K562 (cell line): Measurements from ENCODE around the gene PITPNM3. TPM values are rescaled to one million over a fixed set of nuclear protein-coding genes. Genes with fewer than 3 reads are reported as not detected.

ENCODE experiments used
- ATAC-seq: fragments of 200-7000 bp; cut with Tn5 transposase; 3 replicates; pipeline ENCODE4 v1.9.1; 2020; ENCODE audit warnings: moderate library complexity
- BruUV-seq: library from RNA; stranded (reverse); fragments of 400-500 nt; replicated peaks from 2 replicates; lab custom pipeline; 2021; lab: Mats Ljungman, UMichigan
- CTCF ChIA-PET: fragments of 300-600 bp; formaldehyde crosslinking; extraction: SDS; loops from one replicate; lab custom pipeline; 2021; ENCODE audit warnings: low intra/inter-chr PET ratio; lab: Yijun Ruan, JAX
- POLR2A ChIA-PET: fragments of 300-600, 350-650 bp; sonication (Branson Sonifier 250); formaldehyde crosslinking; extraction: SDS; loops from one replicate; lab custom pipeline; 2021; ENCODE audit warnings: antibody characterized with exemption, inconsistent platforms; lab: Yijun Ruan, JAX
- DNase-seq, 4 experiments: peaks; one replicate each; pipeline versions ENCODE4 v3.0.0 to v3.0.0-alpha.2; 2011 to 2018; ENCODE audit warnings: low spot score in 3 of 4, mixed read lengths in 3 of 4; ENCODE audit errors: extremely low read depth in 1 of 4
- FAIRE-seq: peaks from 2 replicates; lab custom pipeline; 2011; peaks lifted over from hg19 to GRCh38; lab: Jason Lieb, UNC
- H2AFZ ChIP-seq: 2 replicates; pipeline ENCODE4 v1.6.0; 2011; ENCODE audit warnings: low read depth, low read length, control low read depth, inconsistent platforms
- H3K27ac ChIP-seq: fragments of 200-600 bp; 3 replicates; pipeline ENCODE4 v1.8.0; 2011; ENCODE audit warnings: low read depth, mild to moderate bottlenecking, control low read depth, inconsistent platforms, low read length, moderate library complexity, mixed read lengths; ENCODE audit errors: extremely low read depth
- H3K27me3 ChIP-seq, 2 experiments: fragments of 300-600 bp in 1 of 2; 2 replicates in 1 of 2; 3 replicates in 1 of 2; pipeline versions ENCODE4 v1.6.0 to v1.8.0; 2011; ENCODE audit warnings: inconsistent platforms in 2 of 2, low read length in 2 of 2, mild to moderate bottlenecking in 1 of 2, mixed read lengths in 1 of 2, moderate library complexity in 1 of 2; ENCODE audit not compliant: control insufficient read depth in 2 of 2, insufficient read depth in 2 of 2
- H3K36me3 ChIP-seq: fragments of 300-600 bp; 3 replicates; pipeline ENCODE4 v1.8.0; 2011; ENCODE audit warnings: mild to moderate bottlenecking, low read length, inconsistent platforms; ENCODE audit not compliant: control insufficient read depth, insufficient read depth
- H3K4me1 ChIP-seq, 2 experiments: fragments of 200-600 bp in 1 of 2; replicated peaks in 1 of 2; 2 replicates in 1 of 2; 3 replicates in 1 of 2; pipeline versions ENCODE4 v1.5.1 to v1.8.0; 2011; ENCODE audit warnings: inconsistent platforms in 2 of 2, low read length in 2 of 2, mild to moderate bottlenecking in 1 of 2, mixed read lengths in 1 of 2, moderate library complexity in 1 of 2; ENCODE audit not compliant: control insufficient read depth in 2 of 2, insufficient read depth in 2 of 2
- H3K4me2 ChIP-seq: 2 replicates; pipeline ENCODE4 v1.6.1; 2011; ENCODE audit warnings: low read length, control low read depth, inconsistent platforms, mixed read lengths; ENCODE audit not compliant: insufficient read depth
- H3K4me3 ChIP-seq: fragments of 200-600 bp; sonication (generic), shearing (Covaris generic); 2 replicates; pipeline ENCODE4 v1.5.1; 2016; ENCODE audit warnings: control low read depth, inconsistent platforms
- H3K79me2 ChIP-seq: fragments of 200-600 bp; 3 replicates; pipeline ENCODE4 v1.8.0; 2011; ENCODE audit warnings: low read length, inconsistent platforms; ENCODE audit not compliant: control insufficient read depth, insufficient read depth
- H3K9ac ChIP-seq, 2 experiments: 2 replicates each; pipeline versions ENCODE4 v1.6.0 to v1.6.1; 2011; ENCODE audit warnings: low read depth in 2 of 2, low read length in 2 of 2, control low read depth in 1 of 2, inconsistent platforms in 1 of 2, mild to moderate bottlenecking in 1 of 2, mixed read lengths in 1 of 2; ENCODE audit not compliant: insufficient read depth in 1 of 2
- H3K9me1 ChIP-seq: one replicate; pipeline ENCODE4 v1.6.0; 2011; ENCODE audit warnings: inconsistent platforms, mild to moderate bottlenecking, low read length, moderate library complexity; ENCODE audit not compliant: control insufficient read depth, insufficient read depth
- H3K9me3 ChIP-seq: replicated peaks from 2 replicates; pipeline ENCODE4 v1.5.1; 2011; ENCODE audit warnings: low read depth, low read length, inconsistent platforms; ENCODE audit not compliant: control insufficient read depth, insufficient read depth
- H4K20me1 ChIP-seq: replicated peaks from 2 replicates; pipeline ENCODE4 v1.6.1; 2011; ENCODE audit warnings: low read length, inconsistent platforms, mixed read lengths; ENCODE audit not compliant: control insufficient read depth, insufficient read depth
- CAMTA2 ChIP-seq: fragments of 250-450 bp; sonication (Bioruptor Pico); conservative IDR thresholded peaks from 2 replicates; pipeline ENCODE4 v1.5.1; 2022
- CBX2 ChIP-seq: fragments of 200-600 bp; sonication (generic); IDR thresholded peaks from one replicate; pipeline ENCODE4 v1.6.1; 2012; ENCODE audit warnings: mild to moderate bottlenecking, low read length, inconsistent platforms; ENCODE audit not compliant: insufficient read depth, poor library complexity, severe bottlenecking
- DPF2 ChIP-seq: fragments of 450-650 bp; IDR thresholded peaks from 2 replicates; pipeline ENCODE4 v1.6.1; 2016
- GATAD2A ChIP-seq: fragments of 450-650 bp; IDR thresholded peaks from 2 replicates; pipeline ENCODE4 v1.6.1; 2017
- ILF3 ChIP-seq: fragments of 450-650 bp; IDR thresholded peaks from 2 replicates; pipeline ENCODE4 v1.6.1; 2018; ENCODE audit warnings: antibody characterized with exemption, mild to moderate bottlenecking, moderate library complexity, borderline replicate concordance
- YY1 ChIP-seq, 3 experiments: IDR thresholded peaks; 2 replicates each; pipeline ENCODE4 v1.6.1; 2011; ENCODE audit warnings: low read length in 2 of 3, mild to moderate bottlenecking in 2 of 3, moderate library complexity in 2 of 3, borderline replicate concordance in 1 of 3, control low read depth in 1 of 3, low read depth in 1 of 3; ENCODE audit not compliant: insufficient read depth in 3 of 3, insufficient replicate concordance in 2 of 3, control insufficient read depth in 1 of 3, insufficient read length in 1 of 3; ENCODE audit errors: extremely low read depth in 1 of 3
- ZFPM2 ChIP-seq: fragments of 250-450 bp; sonication (Bioruptor Pico); IDR thresholded peaks from 2 replicates; pipeline ENCODE4 v1.5.1; 2022; ENCODE audit warnings: mild to moderate bottlenecking
- ZNF586 ChIP-seq: fragments of 450-650 bp; formaldehyde crosslinking; conservative IDR thresholded peaks from 2 replicates; pipeline ENCODE4 v1.4.0; 2020; ENCODE audit warnings: mild to moderate bottlenecking, moderate library complexity
- ZNF764 ChIP-seq: fragments of 250-450 bp; sonication (Bioruptor Pico); IDR thresholded peaks from 2 replicates; pipeline ENCODE4 v1.4.0; 2020; ENCODE audit warnings: low read depth, mild to moderate bottlenecking, moderate library complexity
- WGBS: fragments of 100-300 bp; shearing (Covaris generic); methylation state at CpG from one replicate; pipeline ENCODE4 v1.1.6; 2016; ENCODE audit warnings: low coverage, mixed read lengths; ENCODE audit not compliant: insufficient coverage; ENCODE audit errors: missing lambda C conversion rate; 5-methylcytosine and 5-hydroxymethylcytosine counted together
- in situ Hi-C: fragments of 300-500 bp; cut with MboI; formaldehyde crosslinking; loops from 4 replicates; pipeline ENCODE4 v1.15.0; 2018; ENCODE audit warnings: inconsistent platforms, mixed read lengths
- intact Hi-C: fragments of 100-400 bp; cut with micrococcal nuclease; formaldehyde crosslinking; loops from 2 replicates; pipeline ENCODE4 v1.14.2; 2022
- polyA plus RNA-seq, 8 experiments: library from polyadenylated mRNA; depleted of rRNA in 4 of 8; stranded (reverse) in 5 of 8; unstranded in 3 of 8; fragments of >200 nt; fragmentation: Nextera tagmentation in 2 of 8; fragmentation: Illumina TruSeq in 1 of 8; extraction: Ambion mirVana in 2 of 8; extraction: Trizol in 1 of 8; gene quantifications; 2 replicates each; pipeline versions ENCODE4 v1.2.1 to v1.2.3, GENCODE V29; 2011 to 2014; ENCODE audit warnings: inconsistent platforms in 1 of 8, missing spikeins in 1 of 8
- total RNA-seq, 7 experiments: library from RNA; depleted of rRNA in 6 of 7; stranded (reverse); fragments of >200 nt in 6 of 7; fragmentation: Illumina TruSeq in 2 of 7; extraction: Trizol in 2 of 7; gene quantifications; 2 replicates each; pipeline versions ENCODE4 v1.2.1 to v1.2.3, GENCODE V29; 2011 to 2021; ENCODE audit warnings: low replicate concordance in 1 of 7
- TF ChIP-seq, protein P1 (sequence below): sonication (generic); formaldehyde crosslinking; IDR thresholded peaks from 2 replicates; pipeline ENCODE4 v1.8.1; 2023; ENCODE audit warnings: missing genetic modification reagents, mild to moderate bottlenecking, borderline replicate concordance
- TF ChIP-seq, protein P2 (sequence below): fragments of 250-450 bp; sonication (Bioruptor Pico); IDR thresholded peaks from 2 replicates; pipeline ENCODE4 v1.8.0; 2022; ENCODE audit warnings: inconsistent platforms
- TF ChIP-seq, protein P3 (sequence below): fragments of 250-450 bp; sonication (Bioruptor Pico); IDR thresholded peaks from 2 replicates; pipeline ENCODE4 v1.5.0; 2022; ENCODE audit warnings: mild to moderate bottlenecking

Gene PITPNM3
- total and polyA plus RNA-seq, 9 of the 15 experiments (the other 6 are each of a cell fraction or from before 2014, with no cell fraction given): 0.14 to 0.38 (median 0.22) TPM; not detected in 2

DNA sequence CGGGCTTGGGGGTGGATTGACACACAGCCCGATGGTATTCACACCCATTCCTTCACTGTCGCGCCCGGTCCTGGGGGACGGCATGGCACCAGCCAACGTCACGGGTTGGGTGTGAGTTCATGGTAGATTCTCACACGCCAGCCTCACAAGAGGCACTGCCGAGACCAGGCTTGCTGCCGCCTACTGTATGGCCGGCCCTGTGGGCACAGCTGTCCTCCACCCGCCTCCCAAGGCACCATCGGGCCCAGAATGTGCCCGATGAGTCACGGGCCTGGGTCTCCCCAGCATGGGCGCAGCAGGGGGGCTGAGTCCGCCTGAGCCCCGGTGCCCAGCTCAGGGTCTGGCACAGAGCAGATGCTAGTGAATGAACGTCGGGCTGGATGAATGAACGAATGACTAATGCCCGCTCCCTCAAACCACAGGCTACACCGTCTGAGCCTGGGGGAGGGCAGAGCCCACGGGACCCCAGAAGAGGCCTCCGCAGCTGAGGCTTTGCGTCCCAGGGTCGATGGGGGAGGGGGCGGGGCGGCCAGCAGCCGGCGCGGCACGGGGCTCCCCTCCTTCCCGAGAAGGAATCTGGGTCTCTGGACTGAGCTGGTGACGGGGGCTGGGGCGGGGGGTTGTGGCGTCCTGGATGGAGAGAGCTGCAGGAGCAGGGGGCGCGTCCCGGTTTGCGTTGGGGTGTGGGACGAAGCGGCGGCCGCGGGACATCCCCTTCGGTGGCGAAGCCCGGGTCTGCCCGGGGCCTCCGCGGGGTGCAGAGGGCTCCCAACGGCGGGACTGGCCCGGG, 829 bp downstream of the PITPNM3 start:
- 34% methylated on average over 24 of the region's 56 CpGs for WGBS
- no peak for ATAC-seq
- Histone ChIP-seq H2AFZ (no peak overlapping the region), H3K9me1 (no peaks in the 10 kb centered on the region), H3K9me3 (no peaks in the 10 kb centered on the region), H4K20me1 (peaks cover 4% of the 10 kb centered on the region; the same call in 1 of the 2 replicates), H3K36me3 (no peaks in the 10 kb centered on the region), H3K27ac (no peak overlapping the region), H3K4me2 (no peak overlapping the region), H3K4me3 (no peak overlapping the region), H3K9ac (no peak overlapping the region), H3K79me2 (no peaks in the 10 kb centered on the region), H3K4me1 (peaks cover 0 to 14% of the 10 kb centered on the region in 2 experiments; a peak in 3 of 5 replicates), H3K27me3 (peaks cover 13 to 28% of the 10 kb centered on the region in 2 experiments; a peak in 4 of 5 replicates)
- ChIA-PET CTCF (no interaction called here), POLR2A (no interaction called here)
- FAIRE-seq: no peak
- intact Hi-C loops: no loop called here
- no TSS peak for BruUV-seq
- in situ Hi-C loops: no loop called here
- no peak for DNase-seq
- TF ChIP-seq DPF2: no peak
- TF ChIP-seq CAMTA2 (CRISPR knock-in tag): no peak
- TF ChIP-seq ILF3: no peak
- TF ChIP-seq YY1 (IDR thresholded peaks at IDR 0.05; ENCODE audit: borderline replicate concordance in 1 of 3, control insufficient read depth in 1 of 3, extremely low read depth in 1 of 3, insufficient read depth in 3 of 3, insufficient read length in 1 of 3, insufficient replicate concordance in 2 of 3, low read depth in 1 of 3, low read length in 2 of 3): no peak
- no peak for TF ChIP-seq CBX2
- TF ChIP-seq GATAD2A: no peak
- TF ChIP-seq, protein P1, sequence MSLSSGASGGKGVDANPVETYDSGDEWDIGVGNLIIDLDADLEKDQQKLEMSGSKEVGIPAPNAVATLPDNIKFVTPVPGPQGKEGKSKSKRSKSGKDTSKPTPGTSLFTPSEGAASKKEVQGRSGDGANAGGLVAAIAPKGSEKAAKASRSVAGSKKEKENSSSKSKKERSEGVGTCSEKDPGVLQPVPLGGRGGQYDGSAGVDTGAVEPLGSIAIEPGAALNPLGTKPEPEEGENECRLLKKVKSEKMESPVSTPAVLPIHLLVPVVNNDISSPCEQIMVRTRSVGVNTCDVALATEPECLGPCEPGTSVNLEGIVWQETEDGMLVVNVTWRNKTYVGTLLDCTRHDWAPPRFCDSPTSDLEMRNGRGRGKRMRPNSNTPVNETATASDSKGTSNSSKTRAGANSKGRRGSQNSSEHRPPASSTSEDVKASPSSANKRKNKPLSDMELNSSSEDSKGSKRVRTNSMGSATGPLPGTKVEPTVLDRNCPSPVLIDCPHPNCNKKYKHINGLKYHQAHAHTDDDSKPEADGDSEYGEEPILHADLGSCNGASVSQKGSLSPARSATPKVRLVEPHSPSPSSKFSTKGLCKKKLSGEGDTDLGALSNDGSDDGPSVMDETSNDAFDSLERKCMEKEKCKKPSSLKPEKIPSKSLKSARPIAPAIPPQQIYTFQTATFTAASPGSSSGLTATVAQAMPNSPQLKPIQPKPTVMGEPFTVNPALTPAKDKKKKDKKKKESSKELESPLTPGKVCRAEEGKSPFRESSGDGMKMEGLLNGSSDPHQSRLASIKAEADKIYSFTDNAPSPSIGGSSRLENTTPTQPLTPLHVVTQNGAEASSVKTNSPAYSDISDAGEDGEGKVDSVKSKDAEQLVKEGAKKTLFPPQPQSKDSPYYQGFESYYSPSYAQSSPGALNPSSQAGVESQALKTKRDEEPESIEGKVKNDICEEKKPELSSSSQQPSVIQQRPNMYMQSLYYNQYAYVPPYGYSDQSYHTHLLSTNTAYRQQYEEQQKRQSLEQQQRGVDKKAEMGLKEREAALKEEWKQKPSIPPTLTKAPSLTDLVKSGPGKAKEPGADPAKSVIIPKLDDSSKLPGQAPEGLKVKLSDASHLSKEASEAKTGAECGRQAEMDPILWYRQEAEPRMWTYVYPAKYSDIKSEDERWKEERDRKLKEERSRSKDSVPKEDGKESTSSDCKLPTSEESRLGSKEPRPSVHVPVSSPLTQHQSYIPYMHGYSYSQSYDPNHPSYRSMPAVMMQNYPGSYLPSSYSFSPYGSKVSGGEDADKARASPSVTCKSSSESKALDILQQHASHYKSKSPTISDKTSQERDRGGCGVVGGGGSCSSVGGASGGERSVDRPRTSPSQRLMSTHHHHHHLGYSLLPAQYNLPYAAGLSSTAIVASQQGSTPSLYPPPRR: no peak
- no peak for TF ChIP-seq ZNF764 (CRISPR knock-in tag)
- TF ChIP-seq, protein P2, sequence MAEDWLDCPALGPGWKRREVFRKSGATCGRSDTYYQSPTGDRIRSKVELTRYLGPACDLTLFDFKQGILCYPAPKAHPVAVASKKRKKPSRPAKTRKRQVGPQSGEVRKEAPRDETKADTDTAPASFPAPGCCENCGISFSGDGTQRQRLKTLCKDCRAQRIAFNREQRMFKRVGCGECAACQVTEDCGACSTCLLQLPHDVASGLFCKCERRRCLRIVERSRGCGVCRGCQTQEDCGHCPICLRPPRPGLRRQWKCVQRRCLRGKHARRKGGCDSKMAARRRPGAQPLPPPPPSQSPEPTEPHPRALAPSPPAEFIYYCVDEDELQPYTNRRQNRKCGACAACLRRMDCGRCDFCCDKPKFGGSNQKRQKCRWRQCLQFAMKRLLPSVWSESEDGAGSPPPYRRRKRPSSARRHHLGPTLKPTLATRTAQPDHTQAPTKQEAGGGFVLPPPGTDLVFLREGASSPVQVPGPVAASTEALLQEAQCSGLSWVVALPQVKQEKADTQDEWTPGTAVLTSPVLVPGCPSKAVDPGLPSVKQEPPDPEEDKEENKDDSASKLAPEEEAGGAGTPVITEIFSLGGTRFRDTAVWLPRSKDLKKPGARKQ (CRISPR knock-in tag): no peak
- no peak for TF ChIP-seq ZFPM2
- TF ChIP-seq ZNF586 (CRISPR knock-in tag): no peak
- TF ChIP-seq, protein P3, sequence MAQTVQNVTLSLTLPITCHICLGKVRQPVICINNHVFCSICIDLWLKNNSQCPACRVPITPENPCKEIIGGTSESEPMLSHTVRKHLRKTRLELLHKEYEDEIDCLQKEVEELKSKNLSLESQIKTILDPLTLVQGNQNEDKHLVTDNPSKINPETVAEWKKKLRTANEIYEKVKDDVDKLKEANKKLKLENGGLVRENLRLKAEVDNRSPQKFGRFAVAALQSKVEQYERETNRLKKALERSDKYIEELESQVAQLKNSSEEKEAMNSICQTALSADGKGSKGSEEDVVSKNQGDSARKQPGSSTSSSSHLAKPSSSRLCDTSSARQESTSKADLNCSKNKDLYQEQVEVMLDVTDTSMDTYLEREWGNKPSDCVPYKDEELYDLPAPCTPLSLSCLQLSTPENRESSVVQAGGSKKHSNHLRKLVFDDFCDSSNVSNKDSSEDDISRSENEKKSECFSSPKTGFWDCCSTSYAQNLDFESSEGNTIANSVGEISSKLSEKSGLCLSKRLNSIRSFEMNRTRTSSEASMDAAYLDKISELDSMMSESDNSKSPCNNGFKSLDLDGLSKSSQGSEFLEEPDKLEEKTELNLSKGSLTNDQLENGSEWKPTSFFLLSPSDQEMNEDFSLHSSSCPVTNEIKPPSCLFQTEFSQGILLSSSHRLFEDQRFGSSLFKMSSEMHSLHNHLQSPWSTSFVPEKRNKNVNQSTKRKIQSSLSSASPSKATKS: no peak
